Stimulated activated CD4-positive, alpha-beta T cell treated with anti-CD3 and anti-CD28 coated beads, Interleukin-4, amount 100 ng/mL, for 24 hours (primary cell): ENCODE measurements around the gene TUSC7.

Source experiments
- DNase-seq: peaks from one replicate; pipeline ENCODE4 v3.0.0-alpha.2; 2020

TUSC7 gene

GRCh38 chr3:116709479-116709878 is at the start of gene TUSC7:
Gene TUSC7 (plus strand): TSS chr3:116709779.
- DNase-seq, result no peak

GRCh38 chr3:116661196-116661595 is 48.4 kb upstream of the TUSC7 start:
- no peak for DNase-seq

GRCh38 chr3:116663161-116664110 is 46.1 kb upstream of the TUSC7 start:
- no peak for DNase-seq

- no peak for DNase-seq
These were observed 42.3 kb upstream of the TUSC7 start for GRCh38 chr3:116667324-116667723.

- DNase-seq, result no peak
These were observed 41.8 kb upstream of the TUSC7 start for GRCh38 chr3:116667791-116668190.

GRCh38 chr3:116669576-116669975 is 40.0 kb upstream of the TUSC7 start:
- no peak for DNase-seq

GRCh38 chr3:116671151-116671550 is 38.4 kb upstream of the TUSC7 start:
- no peak for DNase-seq

- DNase-seq, result no peak
These were observed 30.7 kb upstream of the TUSC7 start for GRCh38 chr3:116678853-116679252.

GRCh38 chr3:116691041-116691440 is 18.5 kb upstream of the TUSC7 start:
- DNase-seq, result no peak

- DNase-seq, result no peak
These were observed 8.5 kb upstream of the TUSC7 start for GRCh38 chr3:116701070-116701469.

- no peak for DNase-seq
These were observed 7.2 kb upstream of the TUSC7 start for GRCh38 chr3:116702334-116702733.

GRCh38 chr3:116707531-116707930 is 2.0 kb upstream of the TUSC7 start:
- no peak for DNase-seq

GRCh38 chr3:116716490-116716889 is 6.9 kb downstream of the TUSC7 start:
- DNase-seq, result no peak

GRCh38 chr3:116717566-116717965 is 8.0 kb downstream of the TUSC7 start:
- no peak for DNase-seq

- DNase-seq, result no peak
These were observed 18.9 kb downstream of the TUSC7 start for GRCh38 chr3:116728454-116728853.

- DNase-seq, result no peak
These were observed 24.7 kb downstream of the TUSC7 start for GRCh38 chr3:116734243-116734642.

- no peak for DNase-seq
These were observed 30.1 kb downstream of the TUSC7 start for GRCh38 chr3:116739678-116740077.

GRCh38 chr3:116740293-116740692 is 30.7 kb downstream of the TUSC7 start:
- no peak for DNase-seq

- no peak for DNase-seq
These were observed 31.9 kb downstream of the TUSC7 start for GRCh38 chr3:116741467-116741866.

- DNase-seq, result no peak
These were observed 33.5 kb downstream of the TUSC7 start for GRCh38 chr3:116743062-116743461.

GRCh38 chr3:116749388-116749787 is 39.8 kb downstream of the TUSC7 start:
- DNase-seq, result no peak

GRCh38 chr3:116757315-116757714 is 47.7 kb downstream of the TUSC7 start:
- DNase-seq, result no peak

GRCh38 chr3:116759316-116759715 is 49.7 kb downstream of the TUSC7 start:
- no peak for DNase-seq
